K562 (cell line): ENCODE results near the gene DIAPH1. TPM values are rescaled to one million over a fixed set of nuclear protein-coding genes. Genes with fewer than 3 reads are reported as not detected.

Experiments used
- BRD9 ChIP-seq: fragments of 450-650 bp; IDR thresholded peaks from 2 replicates; pipeline ENCODE4 v1.6.1; 2018; ENCODE audit warnings: low read depth; ENCODE audit not compliant: partially characterized antibody
- CGGBP1 ChIP-seq: fragments of 250-450 bp; sonication (Bioruptor Pico); IDR thresholded peaks from 2 replicates; pipeline ENCODE4 v1.9.0; 2021; ENCODE audit warnings: mild to moderate bottlenecking
- E2F8 ChIP-seq: fragments of 450-650 bp; IDR thresholded peaks from 2 replicates; pipeline ENCODE4 v1.7.1; 2018; ENCODE audit warnings: mild to moderate bottlenecking, low read depth; ENCODE audit not compliant: partially characterized antibody
- FOXM1 ChIP-seq, 2 experiments: fragments of 450-650 bp in 1 of 2; sonication (generic) in 1 of 2; formaldehyde crosslinking in 1 of 2; IDR thresholded peaks; 2 replicates each; pipeline versions ENCODE4 v1.6.1 to v1.9.0; 2017 to 2022; ENCODE audit warnings: low read depth in 2 of 2, mild to moderate bottlenecking in 2 of 2, missing genetic modification reagents in 1 of 2, moderate library complexity in 1 of 2
- GATA2 ChIP-seq: sonication (generic); formaldehyde crosslinking; IDR thresholded peaks from 2 replicates; pipeline ENCODE4 v1.4.0; 2020; ENCODE audit warnings: mild to moderate bottlenecking, missing genetic modification reagents
- IFI16 ChIP-seq: fragments of 250-450 bp; sonication (Bioruptor Pico); IDR thresholded peaks from 2 replicates; pipeline ENCODE4 v2.1.2; 2022; ENCODE audit warnings: mild to moderate bottlenecking, inconsistent platforms
- KAT8 ChIP-seq: fragments of 450-650 bp; IDR thresholded peaks from 2 replicates; pipeline ENCODE4 v1.6.1; 2016; ENCODE audit warnings: low read depth, mild to moderate bottlenecking
- NEUROD1 ChIP-seq: fragments of 150-350 bp; IDR thresholded peaks from 2 replicates; pipeline ENCODE4 v1.6.1; 2014; ENCODE audit warnings: borderline replicate concordance, low read length, low read depth; ENCODE audit not compliant: partially characterized antibody
- POLR2AphosphoS5 ChIP-seq: IDR thresholded peaks from 2 replicates; pipeline ENCODE4 v1.6.1; 2011; ENCODE audit warnings: mild to moderate bottlenecking, low read depth, low read length, moderate library complexity; ENCODE audit not compliant: control insufficient read depth, insufficient read depth
- RBFOX2 ChIP-seq: fragments of 200-400 bp; formaldehyde crosslinking; IDR thresholded peaks from 2 replicates; pipeline ENCODE4 v1.6.1; 2017; ENCODE audit warnings: low read depth, mild to moderate bottlenecking, low read length, moderate library complexity
- SAP30 ChIP-seq: fragments of 200-600 bp; sonication (generic); IDR thresholded peaks from 2 replicates; pipeline ENCODE4 v1.6.1; 2012; ENCODE audit warnings: borderline replicate concordance, low read depth, mild to moderate bottlenecking, moderate library complexity, low read length, control low read depth, inconsistent platforms; ENCODE audit not compliant: insufficient read depth, poor library complexity, severe bottlenecking
- SRSF7 ChIP-seq: fragments of 200-400 bp; formaldehyde crosslinking; optimal IDR thresholded peaks from 2 replicates; pipeline ENCODE3; 2017; ENCODE audit warnings: mild to moderate bottlenecking, low read depth, low read length
- TEAD2 ChIP-seq: fragments of 450-650 bp; IDR thresholded peaks from 2 replicates; pipeline ENCODE4 v1.6.1; 2016; ENCODE audit warnings: missing genetic modification characterization, control low read depth, missing compliant biosample characterization
- ZBTB11 ChIP-seq, 3 experiments: fragments of 200-800 bp in 1 of 3; fragments of 250-450 bp in 1 of 3; fragments of 450-650 bp in 1 of 3; sonication (Bioruptor Pico) in 1 of 3; sonication (Bioruptor generic) in 1 of 3; formaldehyde crosslinking in 1 of 3; IDR thresholded peaks; 2 replicates each; pipeline versions ENCODE4 v1.6.1 to v1.8.0; 2016 to 2022; ENCODE audit warnings: mild to moderate bottlenecking in 2 of 3, missing genetic modification characterization in 2 of 3, missing compliant biosample characterization in 1 of 3, moderate library complexity in 1 of 3
- ZFP1 ChIP-seq: fragments of 450-650 bp; formaldehyde crosslinking; IDR thresholded peaks from 2 replicates; pipeline ENCODE4 v1.4.0; 2020; ENCODE audit warnings: mild to moderate bottlenecking, mixed read lengths
- ZNF589 ChIP-seq: fragments of 200-800 bp; sonication (Bioruptor generic); IDR thresholded peaks from 2 replicates; pipeline ENCODE4 v1.6.1; 2016; ENCODE audit warnings: low read depth, missing genetic modification characterization, missing compliant biosample characterization
- ZNF644 ChIP-seq: fragments of 200-800 bp; sonication (Bioruptor generic); IDR thresholded peaks from 2 replicates; pipeline ENCODE4 v1.6.1; 2016; ENCODE audit warnings: low read depth, missing genetic modification characterization, missing compliant biosample characterization
- polyA plus RNA-seq, 8 experiments: library from polyadenylated mRNA; depleted of rRNA in 4 of 8; stranded (reverse) in 5 of 8; unstranded in 3 of 8; fragments of >200 nt; fragmentation: Nextera tagmentation in 2 of 8; fragmentation: Illumina TruSeq in 1 of 8; extraction: Ambion mirVana in 2 of 8; extraction: Trizol in 1 of 8; gene quantifications; 2 replicates each; pipeline versions ENCODE4 v1.2.1 to v1.2.3, GENCODE V29; 2011 to 2014; ENCODE audit warnings: inconsistent platforms in 1 of 8, missing spikeins in 1 of 8
- total RNA-seq, 7 experiments: library from RNA; depleted of rRNA in 6 of 7; stranded (reverse); fragments of >200 nt in 6 of 7; fragmentation: Illumina TruSeq in 2 of 7; extraction: Trizol in 2 of 7; gene quantifications; 2 replicates each; pipeline versions ENCODE4 v1.2.1 to v1.2.3, GENCODE V29; 2011 to 2021; ENCODE audit warnings: low replicate concordance in 1 of 7

Gene DIAPH1
- total and polyA plus RNA-seq, 9 of the 15 experiments (the other 6 are each of a cell fraction or from before 2014, with no cell fraction given) = 60.8 to 328 (median 97.8) TPM

GRCh38 chr5:141605523-141606277 lies 13.1 kb downstream of the DIAPH1 start (continued):
- TF ChIP-seq ZBTB11 (CRISPR knock-in tag; IDR thresholded peaks at IDR 0.05) (peak in 1 of 3 experiments; percentile 55; a peak in 2 of 6 replicates), GATA2 (CRISPR knock-in tag) (peak; percentile 81), ZNF589 (no peak), BRD9 (peak; percentile 37), SRSF7 (no peak), IFI16 (CRISPR knock-in tag) (no peak), ZNF644 (tag) (no peak; the same call in 1 of the 2 replicates), ZFP1 (CRISPR knock-in tag) (no peak), FOXM1 (IDR thresholded peaks at IDR 0.05; ENCODE audit: low read depth) (peak; percentile 86), FOXM1 (CRISPR knock-in tag; IDR thresholded peaks at IDR 0.05; ENCODE audit: low read depth) (no peak), POLR2AphosphoS5 (peak; percentile 93), E2F8 (peak; percentile 61), TEAD2 (tag) (no peak), SAP30 (no peak), KAT8 (no peak), NEUROD1 (peak; percentile 70), RBFOX2 (peak; percentile 55), CGGBP1 (CRISPR knock-in tag) (no peak)
